ACC112 (cell line): ENCODE measurements around the gene SMIM10L1.

Experiments
- H2AFZ ChIP-seq: fragments of 200-600 bp; sonication (generic); one replicate; pipeline ENCODE4 v1.6.0; 2017; ENCODE audit warnings: antibody characterized with exemption, low read length; ENCODE audit not compliant: unreplicated experiment
- H3K27ac ChIP-seq: fragments of 200-600 bp; sonication (generic); 2 replicates; pipeline ENCODE4 v1.5.1; 2014; ENCODE audit warnings: low read depth, mild to moderate bottlenecking, antibody characterized with exemption, low read length, moderate library complexity
- H3K27me3 ChIP-seq: fragments of 200-600 bp; sonication (generic); 2 replicates; pipeline ENCODE4 v1.6.1; 2014; ENCODE audit warnings: mild to moderate bottlenecking, antibody characterized with exemption, low read length, moderate library complexity, mixed read lengths; ENCODE audit not compliant: insufficient read depth
- H3K36me3 ChIP-seq: fragments of 200-600 bp; sonication (generic); 2 replicates; pipeline ENCODE4 v1.6.1; 2016; ENCODE audit warnings: mild to moderate bottlenecking, antibody characterized with exemption, low read length, moderate library complexity, mixed read lengths; ENCODE audit not compliant: insufficient read depth
- H3K4me1 ChIP-seq: fragments of 200-600 bp; sonication (generic); one replicate; pipeline ENCODE4 v1.6.1; 2016; ENCODE audit warnings: low read length, mixed read lengths; ENCODE audit not compliant: insufficient read depth, unreplicated experiment, control insufficient read depth
- H3K4me3 ChIP-seq: fragments of 200-600 bp; sonication (generic); 2 replicates; pipeline ENCODE4 v1.5.1; 2014; ENCODE audit warnings: mild to moderate bottlenecking, low read depth, low read length
- H3K79me2 ChIP-seq: fragments of 200-600 bp; sonication (generic); one replicate; pipeline ENCODE4 v1.6.0; 2016; ENCODE audit warnings: low read length; ENCODE audit not compliant: control insufficient read depth, unreplicated experiment, insufficient read depth

SMIM10L1 gene

GRCh38 chr12:11183011-11183410 lies 12.0 kb downstream of the SMIM10L1 start:
- Histone ChIP-seq H3K4me3 (no peak overlapping the region), H2AFZ (no peak overlapping the region), H3K27ac (no peak overlapping the region), H3K36me3 (no peaks in the 10 kb centered on the region), H3K4me1 (no peaks in the 10 kb centered on the region), H3K79me2 (no peaks in the 10 kb centered on the region), H3K27me3 (no peaks in the 10 kb centered on the region)

GRCh38 chr12:11186837-11187236 lies 15.8 kb downstream of the SMIM10L1 start, which contains the start of gene TAS2R42:
TSS of gene TAS2R42 (minus strand) at chr12:11186937. CDS start at chr12:11186937, 0 bp downstream.
- Histone ChIP-seq H3K79me2 (no peaks in the 10 kb centered on the region), H3K4me1 (no peaks in the 10 kb centered on the region), H3K36me3 (no peaks in the 10 kb centered on the region), H3K27ac (no peak within 1 kb of the TSS), H3K4me3 (no peak within 1 kb of the TSS), H2AFZ (no peak within 1 kb of the TSS), H3K27me3 (no peaks in the 10 kb centered on the region)

GRCh38 chr12:11202811-11203210 lies 31.8 kb downstream of the SMIM10L1 start:
- no peaks in the 10 kb centered on the region for H3K4me1 ChIP-seq
- no peaks in the 10 kb centered on the region for H3K79me2 ChIP-seq
- H3K36me3 ChIP-seq: no peaks in the 10 kb centered on the region
- no peak overlapping the region for H3K27ac ChIP-seq
- H2AFZ ChIP-seq: no peak overlapping the region
- H3K4me3 ChIP-seq: no peak overlapping the region
- no peaks in the 10 kb centered on the region for H3K27me3 ChIP-seq

- Histone ChIP-seq H3K4me1 (no peaks in the 10 kb centered on the region), H2AFZ (no peak overlapping the region), H3K79me2 (no peaks in the 10 kb centered on the region), H3K27ac (no peak overlapping the region), H3K36me3 (no peaks in the 10 kb centered on the region), H3K27me3 (no peaks in the 10 kb centered on the region), H3K4me3 (no peak overlapping the region)
These were observed 33.2 kb downstream of the SMIM10L1 start for GRCh38 chr12:11204173-11204572.

- Histone ChIP-seq H3K36me3 (no peaks in the 10 kb centered on the region), H3K79me2 (no peaks in the 10 kb centered on the region), H3K27ac (no peak overlapping the region), H3K4me3 (no peak overlapping the region), H2AFZ (no peak overlapping the region), H3K27me3 (no peaks in the 10 kb centered on the region), H3K4me1 (no peaks in the 10 kb centered on the region)
These were observed 38.1 kb downstream of the SMIM10L1 start for GRCh38 chr12:11209113-11209512.
